Measurements from ENCODE around the gene DNAAF3.

The DNAAF3 gene

GRCh38 chr19:55149078-55150003 is 17.1 kb downstream of the DNAAF3 start, which contains the start of gene TNNT1:
Gene TNNT1, minus strand, starts transcription at chr19:55149206. Its CDS starts 2,049 bp downstream, at chr19:55147157.
- no peak for TF ChIP-seq CTCF (IDR thresholded peaks at IDR 0.05; ENCODE audit: low read length, missing control alignments)
- H3K4me3 ChIP-seq (replicated peaks; ENCODE audit: low read depth, low read length) = no peak within 1 kb of the TSS
- DNase-seq (ENCODE audit: low read depth) = no peak

- DNase-seq (ENCODE audit: low read depth) = no peak
- TF ChIP-seq CTCF (IDR thresholded peaks at IDR 0.05; ENCODE audit: low read length, missing control alignments) = no peak
- H3K4me3 ChIP-seq (replicated peaks; ENCODE audit: low read depth, low read length) = no peak overlapping the region
Observed at GRCh38 chr19:55147545-55148251, 18.7 kb downstream of the DNAAF3 start.

- H3K4me3 ChIP-seq (replicated peaks; ENCODE audit: low read depth, low read length) = no peak overlapping the region
- TF ChIP-seq CTCF (IDR thresholded peaks at IDR 0.05; ENCODE audit: low read length, missing control alignments) = no peak
- no peak for DNase-seq (ENCODE audit: low read depth)
Observed at GRCh38 chr19:55146705-55147273, 19.6 kb downstream of the DNAAF3 start.

- DNase-seq (ENCODE audit: low read depth) = peak; percentile 24
- no peak overlapping the region for H3K4me3 ChIP-seq (replicated peaks; ENCODE audit: low read depth, low read length)
- peak; percentile 54 for TF ChIP-seq CTCF (IDR thresholded peaks at IDR 0.05; ENCODE audit: low read length, missing control alignments)
Observed at GRCh38 chr19:55146078-55146704, 20.2 kb downstream of the DNAAF3 start.

- no peak for DNase-seq (ENCODE audit: low read depth)
- TF ChIP-seq CTCF (IDR thresholded peaks at IDR 0.05; ENCODE audit: low read length, missing control alignments) = no peak
- no peak overlapping the region for H3K4me3 ChIP-seq (replicated peaks; ENCODE audit: low read depth, low read length)
Observed at GRCh38 chr19:55145232-55145631, 21.2 kb downstream of the DNAAF3 start.

- no peak for TF ChIP-seq CTCF (IDR thresholded peaks at IDR 0.05; ENCODE audit: low read length, missing control alignments)
- DNase-seq (ENCODE audit: low read depth) = no peak
- H3K4me3 ChIP-seq (replicated peaks; ENCODE audit: low read depth, low read length) = no peak overlapping the region
Observed at GRCh38 chr19:55141696-55142095, 24.7 kb downstream of the DNAAF3 start.

Data from fibroblast of pulmonary artery (primary cell).